Duodenal mucosa (tissue), 2 donors: ENCODE results near the gene TWSG1.
"Not testable (repeated sequence)": the region's sequence is repeated elsewhere in the genome, so short reads cannot be mapped to it uniquely, and the experiment has no call there.

Source experiments
- H3K27ac ChIP-seq: one replicate; pipeline ENCODE4 v1.7.0; 2013; ENCODE audit warnings: low read depth, low read length
- H3K27me3 ChIP-seq, 2 donors: one replicate each; pipeline ENCODE4 v1.7.0; 2013; ENCODE audit warnings: low read length in 2 of 2, control low read depth in 1 of 2; ENCODE audit not compliant: insufficient read depth in 2 of 2, control insufficient read depth in 1 of 2
- H3K36me3 ChIP-seq, 2 donors: one replicate each; pipeline ENCODE4 v1.7.0; 2013; ENCODE audit warnings: low read length in 2 of 2, control low read depth in 1 of 2; ENCODE audit not compliant: insufficient read depth in 2 of 2, control insufficient read depth in 1 of 2
- H3K4me1 ChIP-seq, 2 donors: one replicate each; pipeline ENCODE4 v1.7.0; 2013; ENCODE audit warnings: low read length in 2 of 2, control low read depth in 1 of 2; ENCODE audit not compliant: insufficient read depth in 2 of 2, control insufficient read depth in 1 of 2
- H3K4me3 ChIP-seq, 2 donors: one replicate each; pipeline ENCODE4 v1.7.0; 2013; ENCODE audit warnings: low read length in 2 of 2, low read depth in 1 of 2
- H3K9ac ChIP-seq, 2 donors: one replicate each; pipeline ENCODE4 v1.7.0; 2013; ENCODE audit warnings: low read length in 2 of 2, low read depth in 1 of 2
- H3K9me3 ChIP-seq, 2 donors: one replicate each; pipeline ENCODE4 v1.7.0; 2013; ENCODE audit warnings: low read length in 2 of 2, control low read depth in 1 of 2; ENCODE audit not compliant: control insufficient read depth in 1 of 2

Gene TWSG1

GRCh38 chr18:9431296-9431695 lies 96.7 kb downstream of the TWSG1 start:
- no peaks in the 10 kb centered on the region for H3K27me3 ChIP-seq
- H3K27ac ChIP-seq, result no peak overlapping the region
- no peaks in the 10 kb centered on the region for H3K9me3 ChIP-seq
- no peak overlapping the region for H3K4me3 ChIP-seq
- no peak overlapping the region for H3K9ac ChIP-seq
- no peaks in the 10 kb centered on the region for H3K4me1 ChIP-seq
- no peaks in the 10 kb centered on the region for H3K36me3 ChIP-seq

GRCh38 chr18:9433122-9433521 lies 98.5 kb downstream of the TWSG1 start:
- H3K4me1 ChIP-seq, H3K36me3 ChIP-seq, H3K9ac ChIP-seq, H3K27me3 ChIP-seq, H3K9me3 ChIP-seq, H3K27ac ChIP-seq, H3K4me3 ChIP-seq: not testable (repeated sequence)

GRCh38 chr18:9433671-9434121 lies 99.1 kb downstream of the TWSG1 start:
- H3K27me3 ChIP-seq, result no peaks in the 10 kb centered on the region
- no peak overlapping the region for H3K9ac ChIP-seq
- H3K27ac ChIP-seq, result no peak overlapping the region
- no peaks in the 10 kb centered on the region for H3K36me3 ChIP-seq
- H3K4me1 ChIP-seq, result no peaks in the 10 kb centered on the region
- H3K9me3 ChIP-seq, result no peaks in the 10 kb centered on the region
- no peak overlapping the region for H3K4me3 ChIP-seq

GRCh38 chr18:9434122-9434701 lies 99.6 kb downstream of the TWSG1 start:
- Histone ChIP-seq H3K36me3 (no peaks in the 10 kb centered on the region), H3K27me3 (no peaks in the 10 kb centered on the region), H3K4me3 (no peak overlapping the region), H3K27ac (no peak overlapping the region), H3K9me3 (no peaks in the 10 kb centered on the region), H3K4me1 (no peaks in the 10 kb centered on the region), H3K9ac (no peak overlapping the region)

GRCh38 chr18:9435041-9435440 lies 100.5 kb downstream of the TWSG1 start:
- no peaks in the 10 kb centered on the region for H3K4me1 ChIP-seq
- H3K9me3 ChIP-seq, result no peaks in the 10 kb centered on the region
- no peaks in the 10 kb centered on the region for H3K36me3 ChIP-seq
- no peak overlapping the region for H3K27ac ChIP-seq
- no peaks in the 10 kb centered on the region for H3K27me3 ChIP-seq
- H3K9ac ChIP-seq, result no peak overlapping the region
- H3K4me3 ChIP-seq, result no peak overlapping the region

GRCh38 chr18:9436206-9436929 lies 101.8 kb downstream of the TWSG1 start:
- H3K36me3 ChIP-seq, result no peaks in the 10 kb centered on the region
- H3K4me1 ChIP-seq, result no peaks in the 10 kb centered on the region
- H3K9ac ChIP-seq, result no peak overlapping the region
- no peak overlapping the region for H3K4me3 ChIP-seq
- H3K9me3 ChIP-seq, result no peaks in the 10 kb centered on the region
- H3K27me3 ChIP-seq, result no peaks in the 10 kb centered on the region
- H3K27ac ChIP-seq, result no peak overlapping the region

GRCh38 chr18:9437021-9437437 lies 102.5 kb downstream of the TWSG1 start:
- Histone ChIP-seq H3K4me3 (no peak overlapping the region), H3K4me1 (no peaks in the 10 kb centered on the region), H3K36me3 (no peaks in the 10 kb centered on the region), H3K27ac (no peak overlapping the region), H3K27me3 (no peaks in the 10 kb centered on the region), H3K9ac (no peak overlapping the region), H3K9me3 (no peaks in the 10 kb centered on the region)

- H3K4me1 ChIP-seq, result no peaks in the 10 kb centered on the region
- no peak overlapping the region for H3K4me3 ChIP-seq
- H3K27me3 ChIP-seq, result no peaks in the 10 kb centered on the region
- H3K9ac ChIP-seq, result no peak overlapping the region
- no peaks in the 10 kb centered on the region for H3K36me3 ChIP-seq
- H3K9me3 ChIP-seq, result no peaks in the 10 kb centered on the region
- H3K27ac ChIP-seq, result no peak overlapping the region
These were observed 103.1 kb downstream of the TWSG1 start for GRCh38 chr18:9437672-9438071.

- H3K4me3 ChIP-seq, result no peak overlapping the region
- no peaks in the 10 kb centered on the region for H3K36me3 ChIP-seq
- no peaks in the 10 kb centered on the region for H3K9me3 ChIP-seq
- no peaks in the 10 kb centered on the region for H3K27me3 ChIP-seq
- H3K9ac ChIP-seq, result no peak overlapping the region
- no peak overlapping the region for H3K27ac ChIP-seq
- H3K4me1 ChIP-seq, result no peaks in the 10 kb centered on the region
These were observed 106.5 kb downstream of the TWSG1 start for GRCh38 chr18:9441061-9441460.

- Histone ChIP-seq H3K4me3 (no peak overlapping the region), H3K27me3 (no peaks in the 10 kb centered on the region), H3K9ac (no peak overlapping the region), H3K4me1 (no peaks in the 10 kb centered on the region), H3K36me3 (no peaks in the 10 kb centered on the region), H3K9me3 (peaks cover 2 to 9% of the 10 kb centered on the region in 2 donors), H3K27ac (no peak overlapping the region)
These were observed 110.0 kb downstream of the TWSG1 start for GRCh38 chr18:9444549-9444948.
